PC-9 (cell line): ENCODE measurements around the gene NANOS1. TPM values are rescaled to one million over a fixed set of nuclear protein-coding genes. Genes with fewer than 3 reads are reported as not detected.

ENCODE experiments used
- BruUV-seq: library from RNA; stranded (reverse); fragments of 400-500 nt; replicated peaks from 2 replicates; lab custom pipeline; 2021; lab: Mats Ljungman, UMichigan
- CTCF ChIA-PET: fragments of 300-600 bp; sonication (Branson Sonifier 250); formaldehyde crosslinking; loops from one replicate; lab custom pipeline; 2022; ENCODE audit warnings: antibody characterized with exemption; lab: Charles Lee
- POLR2A ChIA-PET: fragments of 300-600 bp; sonication (Branson Sonifier 250); formaldehyde crosslinking; loops from one replicate; lab custom pipeline; 2022; ENCODE audit warnings: antibody characterized with exemption; ENCODE audit not compliant: unreplicated experiment; lab: Charles Lee
- DNase-seq, 2 experiments: peaks; one replicate each; pipeline versions ENCODE4 v3.0.0 to v3.0.0-alpha.2; 2015 to 2022; ENCODE audit warnings: mixed read lengths in 1 of 2
- H2AFZ ChIP-seq: fragments of 200-600 bp; sonication (generic); 2 replicates; pipeline ENCODE4 v1.8.1; 2017; ENCODE audit warnings: antibody characterized with exemption
- H3F3A ChIP-seq: fragments of 200-600 bp; sonication (generic); 2 replicates; pipeline ENCODE4 v1.8.1; 2017; ENCODE audit warnings: antibody characterized with exemption, mild to moderate bottlenecking, low read depth; ENCODE audit not compliant: insufficient read depth
- H3K27ac ChIP-seq: fragments of 200-600 bp; sonication (generic); 2 replicates; pipeline ENCODE4 v1.6.1; 2016; ENCODE audit warnings: mixed run types
- H3K27me3 ChIP-seq: fragments of 200-600 bp; sonication (generic); 2 replicates; pipeline ENCODE4 v1.6.1; 2016; ENCODE audit warnings: low read depth, mixed run types; ENCODE audit not compliant: insufficient read depth
- H3K36me3 ChIP-seq: fragments of 200-600 bp; sonication (generic); 2 replicates; pipeline ENCODE4 v1.6.1; 2016; ENCODE audit warnings: low read depth, mixed run types
- H3K4me1 ChIP-seq: fragments of 200-600 bp; sonication (generic); replicated peaks from 2 replicates; pipeline ENCODE4 v1.6.1; 2016; ENCODE audit warnings: mixed run types; ENCODE audit not compliant: insufficient read depth
- H3K4me2 ChIP-seq: fragments of 200-600 bp; sonication (generic); 2 replicates; pipeline ENCODE4 v1.6.1; 2017; ENCODE audit warnings: mixed run types
- H3K4me3 ChIP-seq: fragments of 200-600 bp; sonication (generic); 2 replicates; pipeline ENCODE4 v1.6.1; 2016; ENCODE audit warnings: mixed run types
- H3K79me2 ChIP-seq: fragments of 200-600 bp; sonication (generic); 2 replicates; pipeline ENCODE4 v1.6.1; 2017; ENCODE audit warnings: low read depth, mixed run types
- H3K9me2 ChIP-seq: fragments of 200-600 bp; sonication (generic); 2 replicates; pipeline ENCODE4 v1.8.1; 2017; ENCODE audit warnings: mild to moderate bottlenecking; ENCODE audit not compliant: insufficient read depth
- H3K9me3 ChIP-seq: fragments of 200-600 bp; sonication (generic); 2 replicates; pipeline ENCODE4 v1.8.1; 2016; ENCODE audit warnings: low read depth; ENCODE audit not compliant: insufficient read depth
- H4K20me1 ChIP-seq: fragments of 200-600 bp; sonication (generic); 2 replicates; pipeline ENCODE4 v1.8.1; 2017; ENCODE audit not compliant: insufficient read depth
- CTCF ChIP-seq: fragments of 200-600 bp; sonication (generic); conservative IDR thresholded peaks from 2 replicates; pipeline ENCODE4 v1.6.1; 2017; ENCODE audit warnings: mixed run types, antibody characterized with exemption, mild to moderate bottlenecking, moderate library complexity
- EZH2 ChIP-seq: fragments of 200-600 bp; sonication (generic); IDR thresholded peaks from 2 replicates; pipeline ENCODE4 v1.8.0; 2017; ENCODE audit warnings: antibody characterized with exemption, low read depth
- intact Hi-C: fragments of 100-400 bp; cut with micrococcal nuclease; formaldehyde crosslinking; loops from one replicate; pipeline ENCODE4 v1.10.0; 2022; ENCODE audit not compliant: unreplicated experiment
- total RNA-seq: library from RNA; stranded (reverse); gene quantifications from 2 replicates; pipeline ENCODE4 v1.2.3, GENCODE V29; 2021

Gene NANOS1
- total RNA-seq, 1 experiment from 2014 or later, result 7.2 TPM

DNA sequence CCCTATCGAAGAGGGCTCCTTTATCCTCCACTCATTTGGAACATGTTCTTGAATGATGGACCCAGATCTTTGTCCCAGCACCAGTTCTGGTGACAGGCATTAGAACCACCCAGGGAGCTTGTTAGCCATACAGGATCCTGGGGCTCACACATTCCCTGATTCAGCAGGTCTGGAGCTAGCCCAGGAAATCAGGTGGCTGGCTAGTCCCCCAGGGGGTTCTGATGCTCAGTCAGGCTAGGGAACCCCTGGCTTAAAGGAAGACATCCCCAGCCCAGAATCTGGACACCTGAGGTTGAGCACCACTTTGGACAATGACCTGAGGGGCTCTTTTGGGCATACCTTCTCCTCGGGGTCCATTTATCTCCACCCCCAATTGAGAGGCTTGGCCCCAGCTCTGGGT is 37.0 kb upstream of the NANOS1 start:
- H3K4me3 ChIP-seq, result no peak overlapping the region
- H3K79me2 ChIP-seq, result no peaks in the 10 kb centered on the region
- H3K9me2 ChIP-seq, result no peaks in the 10 kb centered on the region
- no peak overlapping the region for H3K4me2 ChIP-seq
- no TSS peak for BruUV-seq
- no peaks in the 10 kb centered on the region for H4K20me1 ChIP-seq
- DNase-seq, result no peak
- no peaks in the 10 kb centered on the region for H3F3A ChIP-seq
- ChIA-PET POLR2A (no interaction called here), CTCF (no interaction called here)
- H3K36me3 ChIP-seq, result no peaks in the 10 kb centered on the region
- H3K9me3 ChIP-seq, result no peaks in the 10 kb centered on the region
- H3K27me3 ChIP-seq, result no peaks in the 10 kb centered on the region
- no peaks in the 10 kb centered on the region for H3K4me1 ChIP-seq
- intact Hi-C loops, result no loop called here
- no peak overlapping the region for H3K27ac ChIP-seq
- no peak overlapping the region for H2AFZ ChIP-seq
- TF ChIP-seq CTCF (no peak), EZH2 (no peak)

DNA sequence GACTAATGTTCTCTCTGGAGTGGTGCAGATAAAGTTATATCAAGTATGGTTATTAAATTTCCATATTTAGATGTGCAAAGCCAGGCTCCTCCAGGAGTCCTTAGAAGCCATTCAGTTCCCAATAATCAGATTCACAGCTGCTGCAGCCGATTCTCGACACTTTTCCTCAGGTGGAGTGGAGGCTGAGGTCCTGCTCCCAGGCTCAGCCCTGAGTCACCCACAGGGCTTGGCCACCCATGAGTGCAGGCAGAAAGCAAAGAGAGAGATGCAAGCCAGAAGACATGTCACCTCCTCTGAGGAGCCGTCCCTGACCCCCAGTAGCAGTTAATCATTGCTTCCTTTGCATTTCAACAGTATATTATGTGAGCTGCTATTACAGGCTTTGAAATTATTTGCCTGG is 36.3 kb upstream of the NANOS1 start:
- Histone ChIP-seq H3F3A (no peaks in the 10 kb centered on the region), H3K27me3 (no peaks in the 10 kb centered on the region), H3K36me3 (no peaks in the 10 kb centered on the region), H2AFZ (no peak overlapping the region), H4K20me1 (no peaks in the 10 kb centered on the region), H3K9me2 (no peaks in the 10 kb centered on the region), H3K4me2 (no peak overlapping the region), H3K79me2 (no peaks in the 10 kb centered on the region), H3K4me1 (no peaks in the 10 kb centered on the region), H3K4me3 (no peak overlapping the region), H3K9me3 (no peaks in the 10 kb centered on the region), H3K27ac (no peak overlapping the region)
- DNase-seq, result no peak
- no TSS peak for BruUV-seq
- no peak for TF ChIP-seq EZH2
- TF ChIP-seq CTCF, result no peak
- intact Hi-C loops, result no loop called here
- ChIA-PET POLR2A (interaction anchor here (0.6 kb wide), 1 partner anchor 17 kb away, joined by 3 read pairs; no protein-coding TSS in a partner anchor), CTCF (no interaction called here)

DNA sequence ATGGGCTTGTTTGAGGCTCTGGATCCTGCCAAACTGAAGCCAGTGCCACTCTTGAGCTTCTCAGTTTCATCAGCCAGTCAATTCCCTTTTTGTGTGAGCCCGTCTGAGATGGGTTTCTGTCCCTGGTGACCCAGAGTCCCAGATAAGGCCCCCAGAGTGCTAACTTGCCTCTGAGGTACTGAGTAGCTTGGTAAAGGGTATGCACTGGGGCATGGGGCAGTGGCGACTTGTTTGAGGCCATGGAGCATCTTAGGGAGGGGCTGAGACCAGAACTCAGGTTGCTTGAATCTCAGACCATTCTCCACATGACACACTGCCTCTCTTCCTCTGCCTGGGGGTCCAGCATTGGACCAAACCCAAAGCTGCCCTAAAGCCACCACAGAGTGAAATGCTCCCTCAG is 35.2 kb upstream of the NANOS1 start:
- ChIA-PET POLR2A (interaction anchor here (0.7 kb wide), 1 partner anchor 35 kb away, joined by 8 read pairs; no protein-coding TSS in a partner anchor), CTCF (no interaction called here)
- H2AFZ ChIP-seq, result no peak overlapping the region
- no peaks in the 10 kb centered on the region for H3K79me2 ChIP-seq
- DNase-seq, result no peak
- H3K4me1 ChIP-seq, result no peaks in the 10 kb centered on the region
- H3K27me3 ChIP-seq, result no peaks in the 10 kb centered on the region
- H3K4me2 ChIP-seq, result no peak overlapping the region
- no peaks in the 10 kb centered on the region for H3K36me3 ChIP-seq
- intact Hi-C loops, result no loop called here
- H3K9me3 ChIP-seq, result no peaks in the 10 kb centered on the region
- BruUV-seq, result no TSS peak
- no peaks in the 10 kb centered on the region for H4K20me1 ChIP-seq
- H3F3A ChIP-seq, result no peaks in the 10 kb centered on the region
- TF ChIP-seq EZH2 (no peak), CTCF (no peak)
- H3K9me2 ChIP-seq, result no peaks in the 10 kb centered on the region
- H3K4me3 ChIP-seq, result no peak overlapping the region
- no peak overlapping the region for H3K27ac ChIP-seq
